Measurements from ENCODE around the gene KCNK10.

The KCNK10 gene

DNA sequence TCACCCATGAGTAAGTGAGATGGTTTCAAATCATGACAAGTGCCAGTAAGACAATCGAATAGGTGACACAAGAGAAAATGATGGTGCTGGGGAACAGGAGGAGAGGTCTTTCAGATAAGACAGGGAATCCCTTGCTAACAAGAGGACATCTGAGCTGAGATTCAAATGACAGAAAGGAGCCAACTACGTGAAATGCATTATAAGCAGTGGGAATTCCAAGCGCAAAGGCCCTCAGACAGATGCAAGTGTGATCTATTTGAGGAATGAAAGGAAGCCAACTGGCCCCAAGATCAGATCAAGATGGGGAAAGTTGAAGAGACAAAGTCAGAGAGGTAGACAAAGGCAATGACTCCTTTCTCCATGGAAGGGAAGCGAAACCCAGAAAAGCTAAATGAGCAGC lies 4.7 kb downstream of the KCNK10 start:
- no peak for DNase-seq

DNA sequence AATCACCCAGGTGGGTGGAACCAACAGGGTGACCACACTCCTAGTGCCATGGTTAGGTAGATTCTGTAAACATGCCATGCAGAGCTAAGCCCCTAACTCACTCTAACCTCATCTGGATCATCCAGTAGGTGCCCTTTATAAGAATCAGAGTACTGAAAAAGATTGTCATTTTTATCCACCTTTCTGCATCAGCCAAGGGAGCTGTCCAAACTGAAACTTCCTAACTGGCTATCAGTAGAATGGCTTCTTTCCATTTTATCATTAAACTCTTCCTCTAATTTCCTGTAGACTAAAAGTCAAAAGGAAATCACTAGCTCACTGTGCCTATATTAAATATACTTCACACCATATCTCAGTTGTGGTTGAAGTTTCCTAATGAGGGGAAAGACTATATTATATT lies 6.5 kb downstream of the KCNK10 start:
- DNase-seq: no peak

DNA sequence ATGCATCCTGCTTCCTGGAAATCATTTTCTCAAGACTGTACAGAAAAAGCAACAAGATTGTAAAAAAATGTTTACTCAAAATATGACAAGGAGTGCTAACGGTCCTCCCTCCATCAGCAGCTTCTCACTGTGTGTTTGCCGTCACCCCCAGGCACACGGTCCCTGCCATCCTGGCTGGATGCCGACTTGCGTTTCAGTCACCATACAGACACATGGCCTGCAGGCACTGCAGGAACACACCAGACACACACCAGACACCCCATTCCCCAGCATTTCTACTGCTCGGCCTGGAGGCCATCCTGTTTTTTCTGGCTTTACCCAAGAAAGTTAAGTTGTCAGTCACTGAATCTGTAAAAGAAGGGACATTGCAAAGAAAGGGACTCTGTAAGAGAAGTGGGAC lies 10.8 kb downstream of the KCNK10 start:
- no peak for DNase-seq

DNA sequence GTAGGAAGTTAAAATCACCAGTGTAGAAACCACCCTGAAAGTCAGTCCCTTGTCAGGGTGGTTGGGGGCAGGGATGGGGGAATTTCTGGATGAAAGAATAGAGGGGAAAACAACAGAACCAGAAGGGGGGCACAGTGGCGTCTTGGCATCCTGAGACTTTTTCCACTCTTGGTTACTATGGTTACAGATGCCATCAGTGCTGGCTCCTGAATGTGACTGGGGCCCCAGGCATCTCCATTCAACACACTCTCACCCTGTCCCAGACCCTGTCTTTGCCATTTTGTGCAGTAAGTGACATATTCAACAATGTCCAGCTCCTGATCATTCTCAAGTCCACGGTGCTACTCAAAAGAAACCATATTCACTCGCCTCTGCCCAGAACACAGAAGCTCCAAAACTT lies 11.3 kb downstream of the KCNK10 start:
- no peak for DNase-seq

DNA sequence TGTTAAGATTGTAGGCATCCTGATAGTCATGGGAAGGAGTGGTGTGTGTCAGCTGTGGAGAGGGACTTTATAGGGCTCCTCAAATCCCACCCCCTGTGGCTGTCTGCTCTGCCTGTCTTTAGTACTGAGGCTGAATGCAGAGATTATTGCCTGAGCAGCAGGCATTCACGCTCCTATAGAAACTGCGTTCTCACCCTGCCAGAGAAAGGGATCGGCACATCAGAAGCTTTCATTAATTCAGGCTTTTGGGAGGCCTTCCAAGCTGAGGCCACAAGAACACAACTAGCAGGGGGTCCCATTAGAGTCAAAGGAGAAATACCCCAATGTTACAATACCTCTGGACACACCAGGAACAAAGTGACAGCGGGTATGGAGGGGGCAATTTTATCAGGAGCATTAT lies 12.6 kb downstream of the KCNK10 start:
- DNase-seq: no peak

DNA sequence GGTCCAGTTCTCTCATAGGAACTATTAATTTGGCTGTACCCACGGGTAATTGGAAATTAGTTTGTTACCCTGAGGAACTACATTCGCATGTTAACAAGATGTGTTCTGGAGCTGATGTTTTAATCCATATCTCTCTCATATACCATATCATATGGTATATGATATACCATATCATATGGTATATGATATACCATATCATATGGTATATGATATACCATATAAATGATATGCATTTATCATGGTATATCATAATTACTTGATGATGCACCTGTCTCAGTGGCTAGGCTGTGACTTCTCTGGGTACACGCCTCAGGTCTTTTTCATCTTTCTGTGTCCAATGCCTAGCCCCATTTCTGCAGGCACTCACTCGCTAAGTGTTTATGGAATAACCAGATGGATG lies 13.0 kb downstream of the KCNK10 start:
- no peak for DNase-seq

DNA sequence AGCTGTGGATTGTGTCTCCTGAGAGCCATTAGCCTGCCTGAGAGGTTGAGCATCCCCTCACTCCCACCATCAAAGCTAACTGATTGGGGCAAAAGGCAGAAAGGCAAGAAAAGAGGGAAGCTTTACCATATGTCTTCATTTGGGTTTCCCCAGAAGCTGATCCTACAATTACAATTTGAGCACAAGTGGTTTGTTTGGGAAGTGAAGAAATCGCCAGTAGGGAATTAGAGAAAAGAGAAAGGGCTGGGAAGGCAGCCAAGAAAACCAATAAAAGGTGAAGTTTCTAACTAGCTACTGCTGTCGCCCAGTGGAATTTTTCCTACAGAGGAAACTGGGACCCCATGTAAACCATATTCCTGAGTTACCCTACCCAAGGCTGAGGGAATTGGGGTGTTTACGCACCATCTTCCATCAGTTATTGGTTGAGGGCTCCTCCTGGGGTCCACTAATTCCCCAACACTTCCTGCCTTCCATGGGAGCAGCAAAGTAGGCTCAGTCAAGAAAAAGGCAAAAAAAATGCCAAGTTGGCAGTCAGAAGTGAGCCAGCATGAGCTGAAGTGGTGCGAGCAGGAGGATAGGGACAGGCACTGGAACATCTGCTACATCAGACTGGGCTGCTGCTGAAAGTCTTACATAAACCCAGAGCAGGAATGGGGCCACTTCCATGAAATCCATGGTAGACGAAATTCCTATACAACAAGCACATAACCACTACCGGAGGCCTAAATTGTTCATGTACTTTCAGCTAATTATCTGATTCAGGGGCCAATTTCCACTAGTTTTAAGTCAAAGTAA lies 17.3 kb downstream of the KCNK10 start:
- DNase-seq: no peak

DNA sequence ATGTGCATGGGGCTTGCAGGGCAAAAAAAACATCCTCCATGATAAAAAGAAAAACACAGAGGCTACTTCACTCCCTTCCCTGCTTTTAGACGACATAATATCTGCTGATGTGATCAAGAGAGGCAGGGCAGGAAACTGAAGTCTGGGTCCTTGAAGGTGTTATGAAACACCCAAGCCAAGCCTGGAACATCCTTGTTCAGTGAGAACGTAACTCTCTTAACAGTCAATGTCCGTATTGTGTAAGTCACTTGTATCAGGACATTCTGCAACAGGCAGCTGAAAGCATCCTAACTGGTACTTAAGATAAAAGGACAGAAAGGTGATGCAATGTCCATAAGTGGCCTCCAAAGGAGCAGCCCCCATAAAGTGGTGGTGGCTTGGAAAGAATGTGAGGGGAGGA lies 20.0 kb downstream of the KCNK10 start:
- no peak for DNase-seq

DNA sequence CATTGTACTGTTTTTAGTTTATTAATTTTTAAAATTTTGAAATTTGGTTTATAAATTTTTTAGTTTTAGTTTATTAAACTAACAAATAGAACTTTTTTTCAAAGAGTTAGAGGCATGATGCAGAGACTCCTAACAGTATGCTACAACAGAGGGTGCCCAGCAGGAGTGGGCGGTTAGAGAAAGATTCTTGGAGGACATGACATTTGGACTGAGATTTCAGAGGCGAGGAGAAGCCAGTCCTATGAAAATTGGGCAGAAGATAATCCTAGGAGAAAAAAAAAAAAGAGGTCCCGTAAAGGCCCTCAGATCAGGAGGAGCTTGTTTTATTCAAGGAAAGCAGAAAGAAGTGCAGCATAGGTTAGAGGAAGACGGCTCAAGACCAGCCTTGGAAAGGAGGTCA lies 21.7 kb downstream of the KCNK10 start:
- no peak for DNase-seq

DNA sequence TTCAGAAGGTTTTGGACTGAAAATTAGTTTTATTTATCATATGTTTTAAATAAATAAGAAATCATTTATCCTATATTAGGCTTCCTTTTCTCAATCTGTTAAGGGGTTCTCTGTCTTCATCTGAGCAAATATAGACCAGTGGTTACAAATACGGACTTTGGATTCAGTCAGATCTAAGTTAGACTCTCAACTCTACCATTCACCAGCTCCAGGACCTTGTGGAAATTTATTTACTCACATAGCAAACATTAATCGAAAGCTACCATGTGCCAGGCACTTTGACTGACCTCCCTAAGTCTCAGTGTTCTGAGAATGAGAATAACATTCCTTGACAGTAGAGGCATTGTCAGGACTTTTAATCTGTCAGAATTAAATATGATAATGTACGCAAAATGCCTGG lies 22.3 kb downstream of the KCNK10 start:
- no peak for DNase-seq

DNA sequence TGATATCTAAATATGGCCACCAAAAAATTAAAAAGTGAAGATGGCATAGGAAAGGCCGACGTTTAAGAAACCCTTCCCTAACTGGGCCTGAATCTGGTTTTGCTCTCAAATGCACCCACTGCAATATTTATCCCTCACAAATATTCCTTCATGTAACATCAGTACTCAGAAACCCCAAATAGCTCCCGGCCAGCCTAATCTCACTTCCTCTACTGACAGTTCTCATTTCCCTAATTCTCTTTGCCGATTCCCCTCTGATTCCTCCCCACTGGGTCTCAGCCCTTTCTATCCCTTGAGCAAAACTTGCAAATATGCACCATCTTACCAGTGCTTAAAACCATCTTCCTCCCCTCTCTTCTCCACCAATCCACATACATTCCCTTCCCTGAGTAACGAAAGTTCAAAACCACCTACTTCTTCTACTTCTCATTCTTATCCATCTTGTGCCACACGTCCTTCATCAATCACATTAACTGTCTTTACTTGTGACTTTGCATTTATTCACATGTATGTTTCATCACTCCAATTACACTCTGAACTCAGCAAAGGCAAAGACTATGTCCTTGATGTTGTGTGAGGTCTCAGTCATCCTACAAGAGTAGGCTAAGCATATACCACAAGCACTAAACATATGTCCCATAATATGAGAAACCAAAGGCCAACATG lies 23.1 kb downstream of the KCNK10 start:
- DNase-seq: no peak

DNA sequence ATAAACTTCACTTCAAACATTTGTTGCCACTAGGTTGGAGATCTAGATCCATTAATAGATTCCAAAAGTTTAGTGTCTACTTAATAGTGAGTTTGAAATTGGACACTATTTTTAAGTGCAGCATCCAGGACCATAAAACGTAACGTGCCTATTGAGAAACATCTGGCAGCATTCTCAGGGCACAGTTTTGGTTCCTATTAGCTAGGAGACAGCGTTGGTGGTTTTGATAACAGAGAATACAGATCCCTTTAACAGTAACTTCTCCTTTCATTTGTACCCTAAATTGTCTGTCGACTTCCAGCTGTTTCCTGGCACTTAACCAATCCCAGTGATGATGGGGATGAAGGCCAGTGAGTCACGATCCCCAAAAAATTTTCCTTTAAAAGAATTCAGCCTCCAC lies 25.8 kb downstream of the KCNK10 start:
- DNase-seq: no peak

DNA sequence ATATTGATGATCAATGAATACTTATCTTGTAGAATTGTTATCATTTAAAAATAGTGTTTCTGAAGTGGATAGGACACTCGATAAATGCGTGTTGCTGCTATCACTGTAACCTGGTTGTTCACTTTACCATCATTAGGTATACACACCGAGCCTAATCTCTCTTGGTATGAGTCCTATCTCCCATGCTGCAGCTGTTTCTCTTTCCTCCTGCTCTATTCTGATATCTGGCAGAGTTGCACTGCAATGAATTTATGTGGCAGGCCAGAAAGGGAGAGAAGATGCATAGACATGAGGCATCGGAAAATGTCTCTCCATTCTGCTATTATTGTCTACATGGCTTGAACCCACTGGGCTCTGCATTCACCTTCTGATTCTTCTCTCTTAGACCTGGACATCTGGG lies 26.7 kb downstream of the KCNK10 start:
- no peak for DNase-seq

DNA sequence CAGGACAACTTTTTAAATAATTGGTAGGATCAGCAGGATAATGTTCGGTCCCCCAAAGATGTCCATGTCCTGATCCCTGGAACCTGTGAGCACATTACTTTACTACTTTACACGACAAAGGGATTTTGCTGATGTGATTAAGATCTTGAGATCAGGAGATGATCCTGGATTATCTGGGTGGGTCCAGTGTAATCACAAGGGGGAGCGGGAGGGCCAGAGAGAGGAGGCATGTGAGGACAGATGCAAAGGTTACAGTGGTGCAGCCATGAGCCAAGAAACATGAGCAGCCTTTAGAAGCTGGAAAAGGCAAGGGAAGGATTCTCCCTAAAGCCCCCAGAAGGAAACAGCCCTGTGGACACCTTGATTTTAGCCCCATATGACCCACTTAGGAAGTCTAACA lies 33.1 kb downstream of the KCNK10 start:
- DNase-seq: no peak

DNA sequence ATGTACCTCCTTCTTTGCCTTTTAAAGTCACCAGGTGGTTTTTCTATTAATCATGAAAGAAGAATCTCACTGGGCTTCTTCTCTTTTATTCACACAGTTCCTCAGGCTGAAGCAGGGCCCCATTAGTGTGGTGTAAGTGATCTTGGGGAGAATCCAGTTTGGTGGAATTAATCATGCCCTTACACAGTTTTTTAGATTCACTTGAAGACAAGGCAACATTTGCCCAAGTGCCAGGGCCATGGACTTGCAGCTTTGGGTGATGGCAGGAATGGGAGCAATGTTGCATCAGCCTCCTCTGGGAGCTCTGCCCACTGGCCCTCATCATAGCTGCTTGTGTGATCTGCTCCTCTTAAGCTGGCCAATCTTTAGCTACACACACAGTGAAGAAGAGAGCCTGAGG lies 33.8 kb downstream of the KCNK10 start:
- DNase-seq: no peak

DNA sequence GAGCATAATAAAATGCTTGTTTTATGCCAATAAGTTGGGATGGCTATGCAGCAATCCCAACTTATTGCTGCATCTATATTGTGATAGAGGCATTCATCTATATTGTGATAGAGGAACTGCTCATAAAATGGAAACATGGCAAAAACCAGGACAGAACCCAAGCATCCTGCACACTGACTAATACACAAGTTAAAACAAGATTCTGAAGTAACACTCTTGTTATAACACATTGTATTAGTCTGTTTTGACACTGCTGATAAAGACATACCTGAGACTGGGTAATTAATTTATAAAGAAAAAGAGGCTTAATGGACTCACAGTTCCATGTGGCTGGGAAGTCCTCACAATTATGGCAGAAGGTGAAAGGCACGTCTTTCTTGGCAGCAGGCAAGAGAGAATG lies 36.8 kb downstream of the KCNK10 start:
- no peak for DNase-seq

DNA sequence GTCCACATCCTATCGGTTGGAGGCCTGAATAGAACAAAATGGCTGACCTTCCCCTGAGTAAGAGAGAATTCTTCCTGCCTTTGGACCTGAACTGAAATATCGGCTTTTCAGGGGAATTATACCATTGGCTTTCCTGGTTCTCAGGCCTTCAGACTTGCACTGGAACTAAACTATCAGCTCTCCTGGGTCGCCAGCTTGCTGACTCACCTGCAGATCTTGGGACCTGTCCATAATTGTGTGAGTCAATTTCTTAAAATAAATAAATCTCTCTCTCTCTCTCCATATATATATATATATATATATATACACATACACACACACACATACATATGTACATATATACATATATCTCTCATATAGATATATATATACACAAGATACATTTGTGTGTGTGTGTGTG lies 41.6 kb downstream of the KCNK10 start:
- no peak for DNase-seq

DNA sequence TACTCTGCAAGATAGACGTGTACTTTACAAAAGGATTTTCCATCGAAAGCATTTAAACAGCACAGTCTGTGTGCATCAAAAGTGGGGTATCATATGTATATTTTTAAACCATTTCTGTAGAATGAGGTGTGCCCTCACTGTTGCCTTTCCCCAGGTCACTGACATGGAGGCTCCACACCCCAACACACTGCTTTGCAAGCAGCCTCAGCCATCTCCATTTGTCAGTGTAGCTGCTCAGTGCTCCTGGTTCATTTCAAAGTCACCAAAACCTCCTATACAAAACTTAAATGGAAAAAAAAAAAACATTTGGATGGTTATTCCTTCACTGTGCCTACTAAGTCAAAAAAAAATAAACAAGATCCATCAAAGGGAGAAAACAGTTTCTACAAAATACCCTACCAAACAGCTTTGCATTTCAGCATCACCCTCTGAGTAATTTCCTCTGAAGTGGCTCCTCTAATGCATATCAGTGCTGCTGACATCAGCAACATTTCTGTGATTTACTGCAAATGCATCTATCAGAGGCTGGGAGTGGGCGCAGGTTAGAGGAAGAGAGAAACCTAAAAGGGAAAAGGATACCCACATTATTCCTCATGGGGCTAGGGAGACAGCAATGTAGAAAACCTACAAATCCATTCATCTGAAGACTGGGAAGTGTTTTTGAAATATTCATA lies 46.0 kb downstream of the KCNK10 start:
- no peak for DNase-seq

DNA sequence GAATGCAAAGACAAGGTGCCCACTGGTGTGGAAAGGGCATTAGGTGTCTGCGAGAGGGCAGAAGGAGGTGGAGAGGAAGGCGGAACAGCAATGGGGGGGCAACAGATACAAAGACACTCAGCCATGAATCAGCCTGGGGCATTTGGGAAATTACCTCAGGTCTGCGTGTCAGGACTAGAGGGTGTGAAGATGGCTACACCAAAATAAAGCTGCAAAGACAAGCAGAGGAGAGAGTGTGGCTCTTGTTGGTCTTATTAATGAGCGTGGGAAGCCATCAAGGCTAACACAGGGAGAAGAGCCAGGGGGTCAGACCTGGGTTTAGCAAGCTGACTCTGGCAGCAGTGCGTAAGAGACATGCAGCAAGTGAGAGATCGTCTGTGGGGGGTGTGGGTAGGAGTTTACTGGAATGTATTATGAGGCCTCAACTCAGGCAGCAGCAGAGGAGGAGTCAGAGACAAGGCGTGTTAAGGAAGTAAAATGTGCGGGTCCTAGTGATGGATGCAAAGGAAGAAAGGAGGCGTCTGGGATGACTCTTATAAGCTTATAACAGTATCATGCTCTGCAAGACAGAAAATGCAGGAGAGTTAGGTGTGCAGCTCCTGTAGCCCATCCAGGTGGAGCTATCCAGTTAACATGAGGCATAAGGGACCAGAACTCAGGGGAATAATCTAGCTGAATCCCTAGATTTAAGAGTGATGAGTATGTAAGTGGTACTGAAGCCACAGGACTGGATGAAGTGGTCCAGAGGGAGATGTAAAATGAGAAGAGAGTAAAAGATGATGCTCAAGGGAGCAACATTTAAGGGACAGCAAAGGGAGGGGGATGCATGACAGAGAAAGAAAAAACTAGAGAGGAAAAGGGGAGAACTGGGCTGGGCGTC lies 50.4 kb downstream of the KCNK10 start:
- DNase-seq: no peak

DNA sequence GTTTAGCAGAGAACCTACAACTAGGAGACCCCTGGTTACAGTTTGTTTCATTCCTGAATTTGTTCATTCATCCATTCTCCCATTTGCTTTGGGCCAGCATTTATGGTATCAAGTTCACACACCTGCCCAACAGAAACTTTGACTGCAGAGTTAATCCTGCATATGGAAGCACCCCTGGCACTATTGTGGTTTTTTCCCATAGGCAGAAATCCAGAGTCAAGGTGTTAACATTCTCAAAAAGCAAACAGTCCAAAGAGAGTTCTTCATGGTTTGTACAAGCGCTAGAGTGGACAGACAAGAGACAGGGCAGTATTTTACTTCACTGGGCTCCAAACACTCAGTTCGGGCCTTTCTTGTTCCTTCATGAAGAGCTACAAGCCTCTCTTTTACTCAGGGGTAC lies 51.9 kb downstream of the KCNK10 start:
- DNase-seq: no peak

DNA sequence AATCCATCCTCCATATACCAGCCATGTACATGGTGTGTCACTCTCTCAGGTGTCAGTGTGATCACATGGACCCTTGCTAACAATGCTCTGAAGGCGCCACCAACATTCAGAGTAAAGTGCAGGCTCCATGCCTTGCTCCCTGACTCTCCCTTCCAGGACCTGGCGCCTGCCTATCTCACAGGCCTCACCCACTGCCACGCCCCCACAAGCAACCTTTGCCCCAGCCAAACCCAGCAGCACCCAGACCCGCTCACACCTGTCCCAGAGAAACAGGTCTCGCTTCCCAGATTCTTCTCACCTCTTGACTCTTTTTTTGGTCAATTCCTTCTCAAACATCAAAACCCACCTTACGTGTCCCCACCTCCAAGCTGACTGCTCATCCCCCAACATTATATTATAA lies 52.3 kb downstream of the KCNK10 start:
- DNase-seq: no peak

DNA sequence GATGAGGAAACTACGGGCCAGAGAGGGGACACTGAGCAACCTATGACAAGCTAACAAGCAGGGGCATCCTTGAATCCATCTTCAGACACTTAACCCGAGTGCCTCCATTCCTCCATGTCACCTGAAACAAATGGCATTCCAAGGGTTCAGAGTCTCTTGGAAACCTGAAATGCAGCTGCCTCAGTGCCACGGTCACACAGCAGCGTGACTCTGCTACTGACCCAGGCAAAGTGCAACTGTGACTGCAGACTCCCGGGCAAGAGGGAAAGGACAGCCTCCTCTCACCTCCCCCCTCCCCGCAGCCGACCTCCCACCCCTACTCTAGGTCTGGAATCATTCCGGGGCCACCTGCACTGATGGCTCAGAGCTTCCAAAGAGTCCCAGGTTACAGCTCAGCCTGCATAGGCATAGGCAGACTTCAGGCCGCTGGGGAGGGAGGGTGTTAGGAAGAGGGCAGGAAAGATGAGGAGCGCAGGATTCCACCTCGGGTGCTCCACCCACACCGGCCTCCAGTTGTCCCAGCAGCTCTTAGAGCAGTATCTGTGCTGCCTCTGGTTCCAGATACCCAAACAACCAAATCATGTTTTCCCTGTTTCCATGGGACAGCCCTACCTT lies 53.2 kb downstream of the KCNK10 start:
- DNase-seq: no peak

DNA sequence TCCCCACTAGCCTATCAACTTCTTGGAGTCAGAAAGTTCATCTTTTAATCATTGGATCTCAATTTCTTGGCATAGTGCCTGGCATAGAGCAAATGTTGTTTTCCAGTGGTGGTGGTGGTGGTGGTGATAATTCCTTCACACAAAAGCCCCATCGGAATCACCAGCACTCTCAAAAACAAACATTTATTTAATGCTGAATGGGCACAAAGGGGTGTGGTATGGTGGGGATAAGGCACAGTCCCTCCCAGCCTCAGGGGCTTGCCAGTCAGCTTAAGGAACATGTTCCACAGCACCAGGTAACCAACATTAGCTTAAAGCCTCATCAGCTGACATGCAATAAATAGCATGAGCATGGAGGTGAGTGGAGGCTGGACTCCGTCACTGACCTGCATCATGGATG lies 56.6 kb downstream of the KCNK10 start:
- no peak for DNase-seq
